GM12878 (cell line): ENCODE data around the gene MBNL1. TPM values are rescaled to one million over a fixed set of nuclear protein-coding genes. Genes with fewer than 3 reads are reported as not detected.

ENCODE experiments used
- ATAC-seq: fragments of 200-7000 bp; cut with Tn5 transposase; 3 replicates; pipeline ENCODE4 v1.9.1; 2020; ENCODE audit warnings: mild to moderate bottlenecking, moderate library complexity
- BruUV-seq: library from RNA; stranded (reverse); fragments of 400-500 nt; replicated peaks from 2 replicates; lab custom pipeline; 2021; lab: Mats Ljungman, UMichigan
- CTCF ChIA-PET: fragments of 300-600 bp; sonication (Branson Sonifier 250); formaldehyde crosslinking; extraction: SDS; loops from one replicate; lab custom pipeline; 2021; ENCODE audit warnings: inconsistent platforms; lab: Yijun Ruan, JAX
- POLR2A ChIA-PET: fragments of 350-600 bp; formaldehyde crosslinking; extraction: SDS; loops from one replicate; lab custom pipeline; 2021; ENCODE audit warnings: inconsistent platforms; lab: Charles Lee
- RAD21 ChIA-PET: fragments of 300-600 bp; sonication (Branson Sonifier 250); formaldehyde crosslinking; loops from one replicate; lab custom pipeline; 2023; ENCODE audit warnings: antibody characterized with exemption; ENCODE audit not compliant: unreplicated experiment; lab: Charles Lee
- SMC1A ChIA-PET: fragments of 300-600 bp; sonication (Branson Sonifier 250); formaldehyde crosslinking; loops from one replicate; lab custom pipeline; 2023; ENCODE audit not compliant: unreplicated experiment, uncharacterized antibody; lab: Charles Lee
- DNase-seq: peaks from one replicate; pipeline ENCODE4 v3.0.0-alpha.2; 2011; ENCODE audit warnings: low read depth, low spot score
- FAIRE-seq: peaks from 3 replicates; lab custom pipeline; 2011; peaks lifted over from hg19 to GRCh38; lab: Jason Lieb, UNC
- H2AFZ ChIP-seq: 2 replicates; pipeline ENCODE4 v1.6.0; 2011; ENCODE audit warnings: low read depth, low read length, control low read depth; ENCODE audit not compliant: control insufficient read depth
- H3K27ac ChIP-seq: 2 replicates; pipeline ENCODE4 v1.5.1; 2011; ENCODE audit warnings: control low read depth; ENCODE audit not compliant: control insufficient read depth, insufficient read depth
- H3K27me3 ChIP-seq, 2 experiments: replicated peaks in 1 of 2; 2 replicates each; pipeline versions ENCODE4 v1.6.0 to v1.6.1; 2011; ENCODE audit warnings: low read length in 1 of 2; ENCODE audit not compliant: control insufficient read depth in 2 of 2, insufficient read depth in 2 of 2
- H3K36me3 ChIP-seq, 2 experiments: 2 replicates each; pipeline ENCODE4 v1.5.1; 2011; ENCODE audit warnings: low read length in 1 of 2; ENCODE audit not compliant: control insufficient read depth in 2 of 2, insufficient read depth in 2 of 2
- H3K4me1 ChIP-seq: 2 replicates; pipeline ENCODE4 v1.6.1; 2011; ENCODE audit warnings: mild to moderate bottlenecking, low read length, moderate library complexity, mixed read lengths; ENCODE audit not compliant: control insufficient read depth, insufficient read depth
- H3K4me2 ChIP-seq: 2 replicates; pipeline ENCODE4 v1.6.0; 2011; ENCODE audit warnings: control low read depth; ENCODE audit not compliant: control insufficient read depth, insufficient read depth
- H3K4me3 ChIP-seq: fragments of 200-600 bp; sonication (generic); 2 replicates; pipeline ENCODE4 v1.5.1; 2016
- H3K79me2 ChIP-seq: 2 replicates; pipeline ENCODE4 v1.6.0; 2011; ENCODE audit warnings: low read length; ENCODE audit not compliant: control insufficient read depth, insufficient read depth
- H3K9ac ChIP-seq: 2 replicates; pipeline ENCODE4 v1.8.0; 2011; ENCODE audit warnings: low read length, control low read depth, mixed read lengths; ENCODE audit not compliant: control insufficient read depth, insufficient read depth
- H3K9me3 ChIP-seq: replicated peaks from 3 replicates; pipeline ENCODE4 v1.5.1; 2011; ENCODE audit warnings: mild to moderate bottlenecking, low read length; ENCODE audit not compliant: control insufficient read depth, insufficient read depth
- H4K20me1 ChIP-seq: 2 replicates; pipeline ENCODE4 v1.6.0; 2011; ENCODE audit not compliant: control insufficient read depth, insufficient read depth
- CREM ChIP-seq: IDR thresholded peaks from 2 replicates; pipeline ENCODE4 v1.6.1; 2014; ENCODE audit warnings: antibody characterized with exemption, low read depth
- CUX1 ChIP-seq: IDR thresholded peaks from 2 replicates; pipeline ENCODE4 v1.6.1; 2012; ENCODE audit warnings: improper control_type of control experiment, low read depth, low read length; ENCODE audit not compliant: insufficient replicate concordance
- IKZF1 ChIP-seq: fragments of 450-650 bp; conservative IDR thresholded peaks from 2 replicates; pipeline ENCODE4 v1.6.1; 2017; ENCODE audit warnings: antibody characterized with exemption, mild to moderate bottlenecking
- IKZF2 ChIP-seq, 2 experiments: fragments of 450-650 bp; IDR thresholded peaks; 2 replicates each; pipeline ENCODE4 v1.6.1; 2017; ENCODE audit warnings: mild to moderate bottlenecking in 2 of 2, moderate library complexity in 2 of 2
- MLLT1 ChIP-seq: fragments of 450-650 bp; IDR thresholded peaks from 2 replicates; pipeline ENCODE4 v1.6.1; 2016; ENCODE audit warnings: mild to moderate bottlenecking
- NFYB ChIP-seq: IDR thresholded peaks from 2 replicates; pipeline ENCODE4 v1.6.1; 2011; ENCODE audit warnings: low read depth, mild to moderate bottlenecking, low read length, improper control_type of control experiment, moderate library complexity; ENCODE audit not compliant: insufficient read depth
- NRF1 ChIP-seq: conservative IDR thresholded peaks from 2 replicates; pipeline ENCODE4 v1.6.1; 2011; ENCODE audit warnings: mild to moderate bottlenecking, low read depth, low read length, improper control_type of control experiment
- PKNOX1 ChIP-seq: fragments of 450-650 bp; IDR thresholded peaks from 2 replicates; pipeline ENCODE4 v1.6.1; 2016; ENCODE audit warnings: mild to moderate bottlenecking
- POLR2AphosphoS2 ChIP-seq: IDR thresholded peaks from 2 replicates; pipeline ENCODE4 v1.6.1; 2011; ENCODE audit warnings: low read depth, mild to moderate bottlenecking, low read length, improper control_type of control experiment, moderate library complexity
- POU2F2 ChIP-seq: IDR thresholded peaks from 3 replicates; pipeline ENCODE4 v1.6.1; 2011; ENCODE audit warnings: low read depth, mild to moderate bottlenecking, low read length, borderline replicate concordance
- RUNX3 ChIP-seq: IDR thresholded peaks from 2 replicates; pipeline ENCODE4 v1.6.1; 2012; ENCODE audit warnings: low read length, inconsistent platforms
- WRNIP1 ChIP-seq: IDR thresholded peaks from 2 replicates; pipeline ENCODE4 v1.6.1; 2011; ENCODE audit warnings: low read depth, low read length, improper control_type of control experiment, borderline replicate concordance
- WGBS: methylation state at CpG from one replicate; pipeline ENCODE4 v1.1.6; 2016; ENCODE audit warnings: low lambda C conversion rate; ENCODE audit not compliant: insufficient replicate concordance, insufficient coverage; ENCODE audit errors: missing lambda C conversion rate; 5-methylcytosine and 5-hydroxymethylcytosine counted together
- in situ Hi-C: fragments of 300-500 bp; cut with MboI; formaldehyde crosslinking; loops from 9 replicates; pipeline ENCODE4 v1.14.3; 2018; ENCODE audit warnings: mixed read lengths
- intact Hi-C: fragments of 100-400 bp; cut with micrococcal nuclease; formaldehyde crosslinking; loops from one replicate; pipeline ENCODE4 v1.14.2; 2022; ENCODE audit not compliant: unreplicated experiment
- polyA plus RNA-seq, 11 experiments: library from polyadenylated mRNA; depleted of rRNA in 4 of 11; unstranded in 6 of 11; stranded (reverse) in 5 of 11; fragments of >200 nt; fragmentation: Nextera tagmentation in 4 of 11; fragmentation: Illumina TruSeq in 1 of 11; extraction: Ambion mirVana in 4 of 11; extraction: Trizol in 1 of 11; gene quantifications; 1 replicate in 1 of 11; 2 replicates in 10 of 11; pipeline versions ENCODE4 v1.2.1 to v1.2.3, GENCODE V29; 2011 to 2016; ENCODE audit warnings: inconsistent platforms in 2 of 11, missing spikeins in 2 of 11, low read depth in 1 of 11
- total RNA-seq, 4 experiments: library from RNA; depleted of rRNA in 3 of 4; stranded (reverse); fragments of >200 nt in 3 of 4; fragmentation: Illumina TruSeq in 1 of 4; extraction: Trizol in 1 of 4; gene quantifications; 2 replicates each; pipeline versions ENCODE4 v1.2.1 to v1.2.3, GENCODE V29; 2013 to 2021

Gene MBNL1
- total and polyA plus RNA-seq, 10 of the 15 experiments (the other 5 are each of a cell fraction or from before 2014, with no cell fraction given), result 59.6 to 337 (median 143) TPM

GRCh38 chr3:152281133-152281713 is 12.5 kb downstream of the MBNL1 start:
- Histone ChIP-seq H4K20me1 (no peaks in the 10 kb centered on the region; the same call in 1 of the 2 replicates), H3K27me3 (no peaks in the 10 kb centered on the region), H3K4me2 (peak overlapping the region; percentile 83), H3K27ac (peak overlapping the region; percentile 64), H3K4me1 (peaks cover 43% of the 10 kb centered on the region), H2AFZ (no peak overlapping the region), H3K4me3 (peak overlapping the region; percentile 33; the same call in 1 of the 2 replicates), H3K79me2 (peaks cover 98% of the 10 kb centered on the region), H3K36me3 (no peaks in the 10 kb centered on the region), H3K9ac (peak overlapping the region; percentile 3; the same call in 1 of the 2 replicates), H3K9me3 (no peaks in the 10 kb centered on the region; the same call in 2 of the 3 replicates)
- peak; percentile 68 for ATAC-seq
- in situ Hi-C loops, result no loop called here
- BruUV-seq, result no TSS peak
- ChIA-PET CTCF (interaction anchor here (0.6 to 6.0 kb wide), 12 partner anchors 9 to 162 kb away, joined by 3 to 34 read pairs (median 4); no protein-coding TSS in a partner anchor), POLR2A (interaction anchor here (1.0 to 4.8 kb wide), 4 partner anchors 9 to 19 kb away, joined by 3 to 24 read pairs (median 6); no protein-coding TSS in a partner anchor), RAD21 (interaction anchor here (0.8 to 7.0 kb wide), 23 partner anchors 10 to 310 kb away, joined by 3 to 53 read pairs (median 5); partner anchors contain the start of gene MBNL1), SMC1A (interaction anchor here (0.7 to 10.3 kb wide), 23 partner anchors 9 to 167 kb away, joined by 3 to 115 read pairs (median 6); partner anchors contain the start of gene MBNL1)
- no peak for DNase-seq
- FAIRE-seq, result peak; percentile 35
- 0% methylated on average over 2 of the region's 2 CpGs for WGBS
- intact Hi-C loops, result no loop called here
- no peak for TF ChIP-seq POLR2AphosphoS2
- peak; percentile 27; the same call in 1 of the 2 replicates for TF ChIP-seq IKZF1
- peak; percentile 74 for TF ChIP-seq RUNX3
- 0 out of 2 replicates have a peak, but pooled peaks have one; percentile 30 for TF ChIP-seq MLLT1
- TF ChIP-seq NRF1, result no peak
- no peak for TF ChIP-seq CUX1
- TF ChIP-seq CREM, result peak; percentile 67
- TF ChIP-seq PKNOX1, result peak; percentile 90
- peak in 1 of 2 experiments; percentile 43; a peak in 2 of 4 replicates for TF ChIP-seq IKZF2 (IDR thresholded peaks at IDR 0.05)
- no peak for TF ChIP-seq NFYB
- no peak for TF ChIP-seq WRNIP1
- TF ChIP-seq POU2F2, result no peak
